PC-9 (cell line): Measurements from ENCODE around the gene NRSN2. TPM values are rescaled to one million over a fixed set of nuclear protein-coding genes. Genes with fewer than 3 reads are reported as not detected.

Experiments used
- BruUV-seq: library from RNA; stranded (reverse); fragments of 400-500 nt; replicated peaks from 2 replicates; lab custom pipeline; 2021; lab: Mats Ljungman, UMichigan
- CTCF ChIA-PET: fragments of 300-600 bp; sonication (Branson Sonifier 250); formaldehyde crosslinking; loops from one replicate; lab custom pipeline; 2022; ENCODE audit warnings: antibody characterized with exemption; lab: Charles Lee
- POLR2A ChIA-PET: fragments of 300-600 bp; sonication (Branson Sonifier 250); formaldehyde crosslinking; loops from one replicate; lab custom pipeline; 2022; ENCODE audit warnings: antibody characterized with exemption; ENCODE audit not compliant: unreplicated experiment; lab: Charles Lee
- DNase-seq, 2 experiments: peaks; one replicate each; pipeline versions ENCODE4 v3.0.0 to v3.0.0-alpha.2; 2015 to 2022; ENCODE audit warnings: mixed read lengths in 1 of 2
- H2AFZ ChIP-seq: fragments of 200-600 bp; sonication (generic); 2 replicates; pipeline ENCODE4 v1.8.1; 2017; ENCODE audit warnings: antibody characterized with exemption
- H3F3A ChIP-seq: fragments of 200-600 bp; sonication (generic); 2 replicates; pipeline ENCODE4 v1.8.1; 2017; ENCODE audit warnings: antibody characterized with exemption, mild to moderate bottlenecking, low read depth; ENCODE audit not compliant: insufficient read depth
- H3K27ac ChIP-seq: fragments of 200-600 bp; sonication (generic); 2 replicates; pipeline ENCODE4 v1.6.1; 2016; ENCODE audit warnings: mixed run types
- H3K27me3 ChIP-seq: fragments of 200-600 bp; sonication (generic); 2 replicates; pipeline ENCODE4 v1.6.1; 2016; ENCODE audit warnings: low read depth, mixed run types; ENCODE audit not compliant: insufficient read depth
- H3K36me3 ChIP-seq: fragments of 200-600 bp; sonication (generic); 2 replicates; pipeline ENCODE4 v1.6.1; 2016; ENCODE audit warnings: low read depth, mixed run types
- H3K4me1 ChIP-seq: fragments of 200-600 bp; sonication (generic); replicated peaks from 2 replicates; pipeline ENCODE4 v1.6.1; 2016; ENCODE audit warnings: mixed run types; ENCODE audit not compliant: insufficient read depth
- H3K4me2 ChIP-seq: fragments of 200-600 bp; sonication (generic); 2 replicates; pipeline ENCODE4 v1.6.1; 2017; ENCODE audit warnings: mixed run types
- H3K4me3 ChIP-seq: fragments of 200-600 bp; sonication (generic); 2 replicates; pipeline ENCODE4 v1.6.1; 2016; ENCODE audit warnings: mixed run types
- H3K79me2 ChIP-seq: fragments of 200-600 bp; sonication (generic); 2 replicates; pipeline ENCODE4 v1.6.1; 2017; ENCODE audit warnings: low read depth, mixed run types
- H3K9me2 ChIP-seq: fragments of 200-600 bp; sonication (generic); 2 replicates; pipeline ENCODE4 v1.8.1; 2017; ENCODE audit warnings: mild to moderate bottlenecking; ENCODE audit not compliant: insufficient read depth
- H3K9me3 ChIP-seq: fragments of 200-600 bp; sonication (generic); 2 replicates; pipeline ENCODE4 v1.8.1; 2016; ENCODE audit warnings: low read depth; ENCODE audit not compliant: insufficient read depth
- H4K20me1 ChIP-seq: fragments of 200-600 bp; sonication (generic); 2 replicates; pipeline ENCODE4 v1.8.1; 2017; ENCODE audit not compliant: insufficient read depth
- CTCF ChIP-seq: fragments of 200-600 bp; sonication (generic); conservative IDR thresholded peaks from 2 replicates; pipeline ENCODE4 v1.6.1; 2017; ENCODE audit warnings: mixed run types, antibody characterized with exemption, mild to moderate bottlenecking, moderate library complexity
- EZH2 ChIP-seq: fragments of 200-600 bp; sonication (generic); IDR thresholded peaks from 2 replicates; pipeline ENCODE4 v1.8.0; 2017; ENCODE audit warnings: antibody characterized with exemption, low read depth
- intact Hi-C: fragments of 100-400 bp; cut with micrococcal nuclease; formaldehyde crosslinking; loops from one replicate; pipeline ENCODE4 v1.10.0; 2022; ENCODE audit not compliant: unreplicated experiment
- total RNA-seq: library from RNA; stranded (reverse); gene quantifications from 2 replicates; pipeline ENCODE4 v1.2.3, GENCODE V29; 2021

Gene NRSN2
- total RNA-seq, 1 experiment from 2014 or later, result 15.0 TPM

- Histone ChIP-seq H3K4me1 (peaks cover 20% of the 10 kb centered on the region), H3K4me2 (peak within 1 kb of the TSS; percentile 83), H3K4me3 (peak within 1 kb of the TSS; percentile 83), H3K9me3 (no peaks in the 10 kb centered on the region), H2AFZ (peak within 1 kb of the TSS; percentile 78), H3K27me3 (no peaks in the 10 kb centered on the region), H3K27ac (peak within 1 kb of the TSS; percentile 85), H3K36me3 (no peaks in the 10 kb centered on the region), H4K20me1 (peaks cover 26% of the 10 kb centered on the region), H3K79me2 (peaks cover 14% of the 10 kb centered on the region), H3F3A (peaks cover 48% of the 10 kb centered on the region), H3K9me2 (no peaks in the 10 kb centered on the region)
- POLR2A ChIA-PET, result interaction anchor here (0.5 to 1.0 kb wide), 4 partner anchors 16 to 82 kb away, joined by 3 to 5 read pairs (median 4); no protein-coding TSS in a partner anchor
- no TSS peak for BruUV-seq
- CTCF ChIA-PET, result interaction anchor here (0.6 kb wide), 1 partner anchor 28 kb away, joined by 3 read pairs; the partner anchor contains the start of gene ZCCHC3
- peak; percentile 82 to 99 for DNase-seq
- intact Hi-C loops, result loop anchor here (10.0 kb wide), 1 partner anchor 330 kb away; the partner anchor contains the start of gene SRXN1
- TF ChIP-seq CTCF (no peak), EZH2 (no peak)
These were observed 21.6 kb upstream of the NRSN2 start, which contains the start of gene SOX12 for GRCh38 chr20:325045-325888. Gene SOX12 (plus strand): TSS chr20:325552. CDS start chr20:325925, 373 bp downstream.

- H3K36me3 ChIP-seq, result no peaks in the 10 kb centered on the region
- no peaks in the 10 kb centered on the region for H3K27me3 ChIP-seq
- DNase-seq, result peak in 1 of 2 experiments; percentile 54
- CTCF ChIA-PET, result no interaction called here
- H3K9me3 ChIP-seq, result no peaks in the 10 kb centered on the region
- BruUV-seq, result no TSS peak
- peaks cover 20% of the 10 kb centered on the region for H3K4me1 ChIP-seq
- H3K27ac ChIP-seq, result 0 out of 2 replicates have a peak overlapping the region, but pooled peaks have one; percentile 29
- H3K4me2 ChIP-seq, result peak overlapping the region; percentile 76
- peaks cover 14% of the 10 kb centered on the region for H3K79me2 ChIP-seq
- peaks cover 52% of the 10 kb centered on the region for H3F3A ChIP-seq
- POLR2A ChIA-PET, result interaction anchor here (0.7 kb wide), 1 partner anchor 15 kb away, joined by 3 read pairs; no protein-coding TSS in a partner anchor
- H3K4me3 ChIP-seq, result peak overlapping the region; percentile 83
- peaks cover 33% of the 10 kb centered on the region for H4K20me1 ChIP-seq
- TF ChIP-seq CTCF (no peak), EZH2 (no peak)
- peak overlapping the region; percentile 77 for H2AFZ ChIP-seq
- intact Hi-C loops, result loop anchor here (10.0 kb wide), 1 partner anchor 329 kb away; the partner anchor contains the start of gene SRXN1
- no peaks in the 10 kb centered on the region for H3K9me2 ChIP-seq
These were observed 20.8 kb upstream of the NRSN2 start for GRCh38 chr20:325889-326644.

- Histone ChIP-seq H3K36me3 (no peaks in the 10 kb centered on the region), H3K4me1 (peaks cover 20% of the 10 kb centered on the region), H3K79me2 (peaks cover 14% of the 10 kb centered on the region), H3K9me3 (no peaks in the 10 kb centered on the region), H4K20me1 (peaks cover 34% of the 10 kb centered on the region), H3K4me2 (peak overlapping the region; percentile 76), H3K27me3 (no peaks in the 10 kb centered on the region), H3K4me3 (peak overlapping the region; percentile 83), H3F3A (peaks cover 52% of the 10 kb centered on the region), H3K9me2 (no peaks in the 10 kb centered on the region), H3K27ac (no peak overlapping the region), H2AFZ (peak overlapping the region; percentile 77)
- ChIA-PET CTCF (no interaction called here), POLR2A (no interaction called here)
- DNase-seq, result no peak
- intact Hi-C loops, result loop anchor here (10.0 kb wide), 1 partner anchor 328 kb away; the partner anchor contains the start of gene SRXN1
- TF ChIP-seq EZH2 (no peak), CTCF (no peak)
- BruUV-seq, result no TSS peak
These were observed 20.2 kb upstream of the NRSN2 start for GRCh38 chr20:326645-327185.
